Glomerular visceral epithelial cell (primary cell): Measurements from ENCODE around the gene ACSS3.

ENCODE experiments used
- DNase-seq: peaks from one replicate; pipeline ENCODE4 v3.0.0-alpha.2; 2016; ENCODE audit errors: extremely low spot score

Gene ACSS3

GRCh38 chr12:81295251-81295650 lies 217.4 kb downstream of the ACSS3 start:
- DNase-seq, result no peak

- DNase-seq, result peak; percentile 74
These were observed 218.9 kb downstream of the ACSS3 start for GRCh38 chr12:81296556-81297305.

- DNase-seq, result no peak
These were observed 219.7 kb downstream of the ACSS3 start for GRCh38 chr12:81297601-81298000.

GRCh38 chr12:81300454-81300853 lies 222.6 kb downstream of the ACSS3 start:
- no peak for DNase-seq

GRCh38 chr12:81303935-81304334 lies 226.1 kb downstream of the ACSS3 start:
- no peak for DNase-seq
